ENCODE measurements around the gene EN1.

Gene EN1

GRCh38 chr2:118816669-118817068 is 30.8 kb downstream of the EN1 start:
- H3K27ac ChIP-seq (replicated peaks) = no peak overlapping the region
- H3K4me3 ChIP-seq (replicated peaks; ENCODE audit: insufficient read depth, low read length) = no peak overlapping the region
- H3K27me3 ChIP-seq (ENCODE audit: insufficient read depth, poor library complexity, severe bottlenecking) = peaks cover 8% of the 10 kb centered on the region
- TF ChIP-seq POLR2AphosphoS5 (IDR thresholded peaks at IDR 0.05; ENCODE audit: low read depth) (no peak), SPI1 (IDR thresholded peaks at IDR 0.05; ENCODE audit: borderline replicate concordance, low read depth) (no peak), GABPA (IDR thresholded peaks at IDR 0.05; ENCODE audit: low read depth) (no peak), CTCF (IDR thresholded peaks at IDR 0.05; ENCODE audit: insufficient read depth, low read length) (no peak)
- TF ChIP-seq, protein P1, sequence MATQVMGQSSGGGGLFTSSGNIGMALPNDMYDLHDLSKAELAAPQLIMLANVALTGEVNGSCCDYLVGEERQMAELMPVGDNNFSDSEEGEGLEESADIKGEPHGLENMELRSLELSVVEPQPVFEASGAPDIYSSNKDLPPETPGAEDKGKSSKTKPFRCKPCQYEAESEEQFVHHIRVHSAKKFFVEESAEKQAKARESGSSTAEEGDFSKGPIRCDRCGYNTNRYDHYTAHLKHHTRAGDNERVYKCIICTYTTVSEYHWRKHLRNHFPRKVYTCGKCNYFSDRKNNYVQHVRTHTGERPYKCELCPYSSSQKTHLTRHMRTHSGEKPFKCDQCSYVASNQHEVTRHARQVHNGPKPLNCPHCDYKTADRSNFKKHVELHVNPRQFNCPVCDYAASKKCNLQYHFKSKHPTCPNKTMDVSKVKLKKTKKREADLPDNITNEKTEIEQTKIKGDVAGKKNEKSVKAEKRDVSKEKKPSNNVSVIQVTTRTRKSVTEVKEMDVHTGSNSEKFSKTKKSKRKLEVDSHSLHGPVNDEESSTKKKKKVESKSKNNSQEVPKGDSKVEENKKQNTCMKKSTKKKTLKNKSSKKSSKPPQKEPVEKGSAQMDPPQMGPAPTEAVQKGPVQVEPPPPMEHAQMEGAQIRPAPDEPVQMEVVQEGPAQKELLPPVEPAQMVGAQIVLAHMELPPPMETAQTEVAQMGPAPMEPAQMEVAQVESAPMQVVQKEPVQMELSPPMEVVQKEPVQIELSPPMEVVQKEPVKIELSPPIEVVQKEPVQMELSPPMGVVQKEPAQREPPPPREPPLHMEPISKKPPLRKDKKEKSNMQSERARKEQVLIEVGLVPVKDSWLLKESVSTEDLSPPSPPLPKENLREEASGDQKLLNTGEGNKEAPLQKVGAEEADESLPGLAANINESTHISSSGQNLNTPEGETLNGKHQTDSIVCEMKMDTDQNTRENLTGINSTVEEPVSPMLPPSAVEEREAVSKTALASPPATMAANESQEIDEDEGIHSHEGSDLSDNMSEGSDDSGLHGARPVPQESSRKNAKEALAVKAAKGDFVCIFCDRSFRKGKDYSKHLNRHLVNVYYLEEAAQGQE (IDR thresholded peaks at IDR 0.05; ENCODE audit: insufficient replicate concordance, low read depth) = no peak
- no peak for DNase-seq (ENCODE audit: low read depth in 1 of 2, low spot score in 1 of 2)

GRCh38 chr2:118815731-118816130 is 31.7 kb downstream of the EN1 start:
- DNase-seq (ENCODE audit: low read depth in 1 of 2, low spot score in 1 of 2) = no peak
- Histone ChIP-seq H3K27ac (replicated peaks) (no peak overlapping the region), H3K27me3 (ENCODE audit: insufficient read depth, poor library complexity, severe bottlenecking) (peaks cover 11% of the 10 kb centered on the region), H3K4me3 (replicated peaks; ENCODE audit: insufficient read depth, low read length) (no peak overlapping the region)
- TF ChIP-seq GABPA (IDR thresholded peaks at IDR 0.05; ENCODE audit: low read depth) (no peak), POLR2AphosphoS5 (IDR thresholded peaks at IDR 0.05; ENCODE audit: low read depth) (no peak)
- TF ChIP-seq, protein P1 (IDR thresholded peaks at IDR 0.05; ENCODE audit: insufficient replicate concordance, low read depth) = no peak

GRCh38 chr2:118815314-118815713 is 32.1 kb downstream of the EN1 start:
- Histone ChIP-seq H3K27me3 (ENCODE audit: insufficient read depth, poor library complexity, severe bottlenecking) (peaks cover 15% of the 10 kb centered on the region), H3K27ac (replicated peaks) (no peak overlapping the region), H3K4me3 (replicated peaks; ENCODE audit: insufficient read depth, low read length) (no peak overlapping the region)
- DNase-seq (ENCODE audit: low read depth in 1 of 2, low spot score in 1 of 2) = no peak
- TF ChIP-seq CTCF (IDR thresholded peaks at IDR 0.05; ENCODE audit: insufficient read depth, low read length) = no peak
- no peak for TF ChIP-seq SPI1 (IDR thresholded peaks at IDR 0.05; ENCODE audit: borderline replicate concordance, low read depth)
- TF ChIP-seq POLR2AphosphoS5 (IDR thresholded peaks at IDR 0.05; ENCODE audit: low read depth) = no peak
- no peak for TF ChIP-seq GABPA (IDR thresholded peaks at IDR 0.05; ENCODE audit: low read depth)
- TF ChIP-seq, protein P1 (IDR thresholded peaks at IDR 0.05; ENCODE audit: insufficient replicate concordance, low read depth) = no peak

All from HL-60 (cell line).